ENCODE data around the gene DNLZ. TPM values are rescaled to one million over a fixed set of nuclear protein-coding genes. Genes with fewer than 3 reads are reported as not detected.

Gene DNLZ
- polyA plus RNA-seq, 1 donor from 2014 or later: 23.6 TPM

- no peak overlapping the region for H3K4me2 ChIP-seq (ENCODE audit: low read length)
- H3K9me2 ChIP-seq (ENCODE audit: insufficient read depth, low read length): no peaks in the 10 kb centered on the region
- no peaks in the 10 kb centered on the region for H4K20me1 ChIP-seq (ENCODE audit: insufficient read depth)
- H3K27ac ChIP-seq (ENCODE audit: low read length): no peak overlapping the region
- H2AFZ ChIP-seq (ENCODE audit: low read depth, low read length): no peak overlapping the region
- TF ChIP-seq TAF1 (IDR thresholded peaks at IDR 0.05; ENCODE audit: low read depth) (no peak), POLR2AphosphoS5 (IDR thresholded peaks at IDR 0.05) (no peak)
- TF ChIP-seq, protein P1, sequence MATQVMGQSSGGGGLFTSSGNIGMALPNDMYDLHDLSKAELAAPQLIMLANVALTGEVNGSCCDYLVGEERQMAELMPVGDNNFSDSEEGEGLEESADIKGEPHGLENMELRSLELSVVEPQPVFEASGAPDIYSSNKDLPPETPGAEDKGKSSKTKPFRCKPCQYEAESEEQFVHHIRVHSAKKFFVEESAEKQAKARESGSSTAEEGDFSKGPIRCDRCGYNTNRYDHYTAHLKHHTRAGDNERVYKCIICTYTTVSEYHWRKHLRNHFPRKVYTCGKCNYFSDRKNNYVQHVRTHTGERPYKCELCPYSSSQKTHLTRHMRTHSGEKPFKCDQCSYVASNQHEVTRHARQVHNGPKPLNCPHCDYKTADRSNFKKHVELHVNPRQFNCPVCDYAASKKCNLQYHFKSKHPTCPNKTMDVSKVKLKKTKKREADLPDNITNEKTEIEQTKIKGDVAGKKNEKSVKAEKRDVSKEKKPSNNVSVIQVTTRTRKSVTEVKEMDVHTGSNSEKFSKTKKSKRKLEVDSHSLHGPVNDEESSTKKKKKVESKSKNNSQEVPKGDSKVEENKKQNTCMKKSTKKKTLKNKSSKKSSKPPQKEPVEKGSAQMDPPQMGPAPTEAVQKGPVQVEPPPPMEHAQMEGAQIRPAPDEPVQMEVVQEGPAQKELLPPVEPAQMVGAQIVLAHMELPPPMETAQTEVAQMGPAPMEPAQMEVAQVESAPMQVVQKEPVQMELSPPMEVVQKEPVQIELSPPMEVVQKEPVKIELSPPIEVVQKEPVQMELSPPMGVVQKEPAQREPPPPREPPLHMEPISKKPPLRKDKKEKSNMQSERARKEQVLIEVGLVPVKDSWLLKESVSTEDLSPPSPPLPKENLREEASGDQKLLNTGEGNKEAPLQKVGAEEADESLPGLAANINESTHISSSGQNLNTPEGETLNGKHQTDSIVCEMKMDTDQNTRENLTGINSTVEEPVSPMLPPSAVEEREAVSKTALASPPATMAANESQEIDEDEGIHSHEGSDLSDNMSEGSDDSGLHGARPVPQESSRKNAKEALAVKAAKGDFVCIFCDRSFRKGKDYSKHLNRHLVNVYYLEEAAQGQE (IDR thresholded peaks at IDR 0.05; ENCODE audit: borderline replicate concordance): no peak
- TF ChIP-seq, protein P2, sequence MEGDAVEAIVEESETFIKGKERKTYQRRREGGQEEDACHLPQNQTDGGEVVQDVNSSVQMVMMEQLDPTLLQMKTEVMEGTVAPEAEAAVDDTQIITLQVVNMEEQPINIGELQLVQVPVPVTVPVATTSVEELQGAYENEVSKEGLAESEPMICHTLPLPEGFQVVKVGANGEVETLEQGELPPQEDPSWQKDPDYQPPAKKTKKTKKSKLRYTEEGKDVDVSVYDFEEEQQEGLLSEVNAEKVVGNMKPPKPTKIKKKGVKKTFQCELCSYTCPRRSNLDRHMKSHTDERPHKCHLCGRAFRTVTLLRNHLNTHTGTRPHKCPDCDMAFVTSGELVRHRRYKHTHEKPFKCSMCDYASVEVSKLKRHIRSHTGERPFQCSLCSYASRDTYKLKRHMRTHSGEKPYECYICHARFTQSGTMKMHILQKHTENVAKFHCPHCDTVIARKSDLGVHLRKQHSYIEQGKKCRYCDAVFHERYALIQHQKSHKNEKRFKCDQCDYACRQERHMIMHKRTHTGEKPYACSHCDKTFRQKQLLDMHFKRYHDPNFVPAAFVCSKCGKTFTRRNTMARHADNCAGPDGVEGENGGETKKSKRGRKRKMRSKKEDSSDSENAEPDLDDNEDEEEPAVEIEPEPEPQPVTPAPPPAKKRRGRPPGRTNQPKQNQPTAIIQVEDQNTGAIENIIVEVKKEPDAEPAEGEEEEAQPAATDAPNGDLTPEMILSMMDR (IDR thresholded peaks at IDR 0.05; ENCODE audit: poor library complexity, severe bottlenecking): no peak
- H3K9ac ChIP-seq (ENCODE audit: low read length): no peak overlapping the region
- peaks cover 29% of the 10 kb centered on the region for H3K79me2 ChIP-seq (replicated peaks; ENCODE audit: insufficient read depth, low read length)
- H3K36me3 ChIP-seq (ENCODE audit: insufficient read depth, low read length): no peaks in the 10 kb centered on the region
- H3K4me3 ChIP-seq (ENCODE audit: low read length): no peak overlapping the region
- no peaks in the 10 kb centered on the region for H3K9me3 ChIP-seq (ENCODE audit: low read length)
- H3K27me3 ChIP-seq (ENCODE audit: insufficient read depth, low read depth, low read length): no peaks in the 10 kb centered on the region
- H3F3A ChIP-seq (ENCODE audit: insufficient read depth, low read length, poor library complexity, severe bottlenecking): no peaks in the 10 kb centered on the region
These were observed 31.7 kb downstream of the DNLZ start for GRCh38 chr9:136331556-136332481.

GRCh38 chr9:136331030-136331429 is 32.5 kb downstream of the DNLZ start:
- Histone ChIP-seq H3K9me2 (ENCODE audit: insufficient read depth, low read length) (no peaks in the 10 kb centered on the region), H3K79me2 (replicated peaks; ENCODE audit: insufficient read depth, low read length) (peaks cover 29% of the 10 kb centered on the region), H3K27ac (ENCODE audit: low read length) (no peak overlapping the region), H4K20me1 (ENCODE audit: insufficient read depth) (no peaks in the 10 kb centered on the region), H3K27me3 (ENCODE audit: insufficient read depth, low read depth, low read length) (no peaks in the 10 kb centered on the region), H3K9me3 (ENCODE audit: low read length) (no peaks in the 10 kb centered on the region), H3K4me3 (ENCODE audit: low read length) (no peak overlapping the region), H3K36me3 (ENCODE audit: insufficient read depth, low read length) (no peaks in the 10 kb centered on the region), H2AFZ (ENCODE audit: low read depth, low read length) (no peak overlapping the region), H3K9ac (ENCODE audit: low read length) (no peak overlapping the region), H3K4me2 (ENCODE audit: low read length) (no peak overlapping the region), H3F3A (ENCODE audit: insufficient read depth, low read length, poor library complexity, severe bottlenecking) (no peaks in the 10 kb centered on the region)
- no peak for TF ChIP-seq EP300 (conservative IDR thresholded peaks at IDR 0.05; ENCODE audit: poor library complexity, severe bottlenecking)
- TF ChIP-seq TAF1 (IDR thresholded peaks at IDR 0.05; ENCODE audit: low read depth): no peak
- TF ChIP-seq RAD21 (conservative IDR thresholded peaks at IDR 0.05): no peak
- no peak for TF ChIP-seq EZH2 (IDR thresholded peaks at IDR 0.05; ENCODE audit: borderline replicate concordance, insufficient read depth, low read length, poor library complexity, severe bottlenecking)
- TF ChIP-seq SMC3 (conservative IDR thresholded peaks at IDR 0.05; ENCODE audit: poor library complexity): no peak
- TF ChIP-seq, protein P2 (IDR thresholded peaks at IDR 0.05; ENCODE audit: poor library complexity, severe bottlenecking): no peak
- TF ChIP-seq MXI1 (conservative IDR thresholded peaks at IDR 0.05; ENCODE audit: poor library complexity, severe bottlenecking): no peak
- TF ChIP-seq POLR2AphosphoS5 (IDR thresholded peaks at IDR 0.05): no peak
- TF ChIP-seq, protein P1 (IDR thresholded peaks at IDR 0.05; ENCODE audit: borderline replicate concordance): no peak

All from neural cell (in vitro differentiated cells).